ENCODE measurements around the gene MGME1.

The MGME1 gene

GRCh38 chr20:17946572-17947473 lies 22.0 kb upstream of the MGME1 start:
- Histone ChIP-seq H3K27me3 (ENCODE audit: insufficient read depth, low read length, poor library complexity, severe bottlenecking) (no peaks in the 10 kb centered on the region), H3K4me1 (ENCODE audit: insufficient read depth, low read length, poor library complexity, severe bottlenecking) (no peaks in the 10 kb centered on the region), H3K9ac (ENCODE audit: low read depth, low read length, poor library complexity, severe bottlenecking) (no peak overlapping the region), H3F3A (ENCODE audit: low read depth) (peaks cover 11% of the 10 kb centered on the region; the same call in 1 of the 2 replicates), H3K9me2 (replicated peaks; ENCODE audit: low read depth, low read length) (no peaks in the 10 kb centered on the region), H3K4me2 (ENCODE audit: low read depth, low read length, poor library complexity, severe bottlenecking) (no peak overlapping the region), H3K9me3 (ENCODE audit: insufficient read depth, low read depth, low read length) (no peaks in the 10 kb centered on the region), H2AFZ (ENCODE audit: low read length) (no peak overlapping the region), H4K20me1 (ENCODE audit: insufficient read depth, low read length, poor library complexity, severe bottlenecking) (peaks cover 61% of the 10 kb centered on the region), H3K79me2 (ENCODE audit: insufficient read depth, low read length) (peaks cover 44% of the 10 kb centered on the region), H3K4me3 (ENCODE audit: low read length, poor library complexity, severe bottlenecking) (no peak overlapping the region), H3K36me3 (ENCODE audit: insufficient read depth, low read length) (peaks cover 98% of the 10 kb centered on the region)
- TF ChIP-seq EZH2phosphoT487 (IDR thresholded peaks at IDR 0.05; ENCODE audit: borderline replicate concordance) = no peak
- no peak for TF ChIP-seq CTCF (conservative IDR thresholded peaks at IDR 0.05; ENCODE audit: low read length)

DNA sequence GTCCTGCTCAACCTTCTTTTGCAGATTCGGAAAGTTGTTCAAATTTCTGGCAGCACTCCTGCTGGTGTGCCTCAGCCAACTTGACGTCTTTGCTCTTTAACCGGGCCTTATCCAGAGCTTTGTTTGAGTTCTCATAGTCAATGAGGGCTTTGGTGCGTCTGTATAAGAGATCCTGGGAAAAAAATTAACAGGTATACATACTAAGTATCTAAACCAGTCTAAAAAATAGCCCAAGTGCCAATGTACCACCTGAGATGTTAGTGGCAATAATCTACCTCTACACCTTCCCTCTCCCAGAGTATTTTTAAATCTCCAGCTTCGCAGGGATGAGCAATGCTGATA lies 21.4 kb upstream of the MGME1 start:
- H2AFZ ChIP-seq (ENCODE audit: low read length) = no peak overlapping the region
- no peaks in the 10 kb centered on the region for H3K27me3 ChIP-seq (ENCODE audit: insufficient read depth, low read length, poor library complexity, severe bottlenecking)
- peaks cover 99% of the 10 kb centered on the region for H3K36me3 ChIP-seq (ENCODE audit: insufficient read depth, low read length)
- peaks cover 63% of the 10 kb centered on the region for H4K20me1 ChIP-seq (ENCODE audit: insufficient read depth, low read length, poor library complexity, severe bottlenecking)
- H3K9ac ChIP-seq (ENCODE audit: low read depth, low read length, poor library complexity, severe bottlenecking) = no peak overlapping the region
- no peaks in the 10 kb centered on the region for H3K4me1 ChIP-seq (ENCODE audit: insufficient read depth, low read length, poor library complexity, severe bottlenecking)
- H3K9me3 ChIP-seq (ENCODE audit: insufficient read depth, low read depth, low read length) = no peaks in the 10 kb centered on the region
- TF ChIP-seq CTCF (conservative IDR thresholded peaks at IDR 0.05; ENCODE audit: low read length) = no peak
- TF ChIP-seq EZH2phosphoT487 (IDR thresholded peaks at IDR 0.05; ENCODE audit: borderline replicate concordance) = no peak
- no peak overlapping the region for H3K4me3 ChIP-seq (ENCODE audit: low read length, poor library complexity, severe bottlenecking)
- no peak overlapping the region for H3K4me2 ChIP-seq (ENCODE audit: low read depth, low read length, poor library complexity, severe bottlenecking)
- H3K79me2 ChIP-seq (ENCODE audit: insufficient read depth, low read length) = peaks cover 48% of the 10 kb centered on the region
- H3K9me2 ChIP-seq (replicated peaks; ENCODE audit: low read depth, low read length) = no peaks in the 10 kb centered on the region
- peaks cover 11% of the 10 kb centered on the region; the same call in 1 of the 2 replicates for H3F3A ChIP-seq (ENCODE audit: low read depth)

DNA sequence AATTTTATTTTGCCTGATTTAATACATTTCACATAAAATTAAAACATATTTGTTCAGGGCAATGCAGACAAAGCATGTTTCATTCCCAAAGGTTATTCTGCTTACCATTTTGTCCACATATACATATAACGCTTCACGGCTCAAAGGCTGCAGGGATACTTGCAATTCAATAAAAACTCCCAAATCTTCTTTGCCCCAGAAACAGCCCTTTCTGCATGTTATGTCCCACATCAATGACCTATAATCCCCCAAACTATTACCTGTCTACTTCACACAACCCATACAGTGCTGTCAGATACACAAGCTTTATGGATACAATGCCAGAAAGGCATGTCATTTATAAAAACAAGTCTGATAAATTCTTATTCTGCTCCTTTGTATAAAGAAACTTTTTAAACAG lies 20.4 kb upstream of the MGME1 start:
- Histone ChIP-seq H3K4me1 (ENCODE audit: insufficient read depth, low read length, poor library complexity, severe bottlenecking) (no peaks in the 10 kb centered on the region), H4K20me1 (ENCODE audit: insufficient read depth, low read length, poor library complexity, severe bottlenecking) (peaks cover 67% of the 10 kb centered on the region), H3K4me3 (ENCODE audit: low read length, poor library complexity, severe bottlenecking) (no peak overlapping the region), H3F3A (ENCODE audit: low read depth) (peaks cover 6% of the 10 kb centered on the region; the same call in 1 of the 2 replicates), H3K79me2 (ENCODE audit: insufficient read depth, low read length) (peaks cover 58% of the 10 kb centered on the region), H3K36me3 (ENCODE audit: insufficient read depth, low read length) (peaks cover 99% of the 10 kb centered on the region), H3K27me3 (ENCODE audit: insufficient read depth, low read length, poor library complexity, severe bottlenecking) (no peaks in the 10 kb centered on the region), H3K9me3 (ENCODE audit: insufficient read depth, low read depth, low read length) (no peaks in the 10 kb centered on the region), H3K4me2 (ENCODE audit: low read depth, low read length, poor library complexity, severe bottlenecking) (no peak overlapping the region), H2AFZ (ENCODE audit: low read length) (no peak overlapping the region), H3K9me2 (replicated peaks; ENCODE audit: low read depth, low read length) (no peaks in the 10 kb centered on the region), H3K9ac (ENCODE audit: low read depth, low read length, poor library complexity, severe bottlenecking) (no peak overlapping the region)
- TF ChIP-seq CTCF (conservative IDR thresholded peaks at IDR 0.05; ENCODE audit: low read length) (no peak), EZH2phosphoT487 (IDR thresholded peaks at IDR 0.05; ENCODE audit: borderline replicate concordance) (no peak)

All from Loucy (cell line).